ENCODE measurements around the gene ADGRB2.

ADGRB2 gene

DNA sequence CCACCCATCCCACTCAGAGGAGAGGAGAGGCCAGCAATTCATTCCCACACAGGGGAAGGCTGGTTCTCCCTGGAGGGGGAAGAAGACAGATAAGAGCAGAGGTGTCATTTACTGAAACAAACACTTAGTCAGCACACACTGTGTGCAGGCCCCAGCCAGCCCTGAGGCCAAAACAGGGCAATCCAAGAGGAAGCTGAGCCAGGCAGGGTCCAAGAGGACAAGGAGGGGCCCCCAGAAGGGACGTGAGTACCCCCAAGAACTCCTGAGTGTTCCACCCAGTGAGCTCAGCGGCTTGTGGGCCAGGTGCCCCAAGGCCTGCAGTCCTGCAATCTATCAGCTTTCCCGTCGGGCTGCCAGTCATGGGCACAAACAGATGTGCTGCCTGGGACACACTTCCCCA, 15.8 kb downstream of the ADGRB2 start:
- DNase-seq, result no peak

DNA sequence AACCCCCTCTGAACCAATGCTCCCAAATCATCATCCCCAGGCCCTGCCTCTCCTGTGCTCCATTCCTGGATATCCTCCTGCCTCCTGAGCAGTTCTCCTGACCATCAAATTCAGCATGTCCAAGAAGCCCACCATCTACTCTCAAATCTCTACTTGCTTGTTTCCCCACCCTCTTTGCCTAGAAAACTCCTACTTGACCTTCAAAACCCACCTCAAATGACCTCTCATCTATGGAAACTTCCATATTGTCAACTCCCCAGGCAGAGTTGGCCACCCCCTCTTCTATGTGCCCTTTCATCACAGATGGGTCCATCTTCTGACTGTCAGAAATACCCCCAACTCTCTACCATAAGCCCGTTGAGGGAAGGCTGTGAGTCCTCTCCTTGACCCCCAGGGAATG, 16.8 kb downstream of the ADGRB2 start:
- DNase-seq, result no peak

DNA sequence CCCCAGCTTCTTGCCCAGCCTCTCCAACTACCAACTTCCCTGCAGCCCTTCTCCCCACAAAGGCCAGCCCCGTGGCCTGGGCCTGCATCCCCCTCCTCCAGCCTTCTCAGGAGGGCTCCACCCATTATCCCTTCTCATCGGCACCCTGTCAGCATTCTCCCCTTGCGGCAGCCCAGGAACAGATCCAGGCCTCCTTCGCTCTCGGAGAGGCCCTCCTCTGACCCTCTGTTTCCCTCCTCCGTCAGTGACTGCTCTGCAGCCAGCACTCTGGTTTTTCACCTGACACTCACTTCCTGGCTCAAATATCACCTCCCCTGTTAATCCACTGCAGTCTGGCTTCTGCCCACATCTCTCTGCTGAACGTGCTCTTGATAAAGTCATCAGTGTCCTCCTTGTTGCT, 17.5 kb downstream of the ADGRB2 start:
- no peak for DNase-seq

DNA sequence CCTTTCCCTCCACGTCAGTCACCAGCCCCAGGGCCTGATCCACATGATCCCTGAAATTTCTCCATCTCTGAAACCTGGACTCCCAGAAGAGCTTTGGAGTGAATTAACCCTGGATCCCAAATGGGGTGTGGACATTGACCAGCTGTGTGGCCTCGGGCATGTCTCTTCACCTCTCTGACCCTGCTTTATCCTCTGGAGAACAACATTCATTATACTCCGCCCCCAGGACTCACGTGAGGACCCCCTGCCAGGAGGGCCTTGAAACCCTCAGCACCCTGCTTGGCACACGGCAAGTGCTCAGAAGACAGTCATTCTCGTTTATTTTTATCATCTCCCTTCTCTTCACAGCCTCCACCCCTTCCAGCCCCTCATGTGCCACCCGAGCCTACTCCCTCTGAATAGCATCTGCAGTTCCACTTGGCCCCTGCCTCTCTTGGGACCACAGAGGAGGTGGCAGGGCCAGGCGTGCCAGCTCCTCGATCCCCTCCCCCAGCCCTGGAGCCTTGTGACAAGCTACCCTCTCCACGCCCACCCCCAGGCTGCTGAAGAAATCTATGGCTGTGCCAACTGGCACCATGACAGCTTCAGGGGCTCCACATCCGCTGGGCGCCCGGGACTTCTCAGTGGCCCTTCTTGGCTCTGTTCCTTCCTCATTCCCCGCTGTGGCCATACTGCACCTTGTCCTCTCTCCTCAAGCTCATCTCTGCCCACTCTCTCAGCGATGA, 18.0 kb downstream of the ADGRB2 start:
- no peak for DNase-seq

DNA sequence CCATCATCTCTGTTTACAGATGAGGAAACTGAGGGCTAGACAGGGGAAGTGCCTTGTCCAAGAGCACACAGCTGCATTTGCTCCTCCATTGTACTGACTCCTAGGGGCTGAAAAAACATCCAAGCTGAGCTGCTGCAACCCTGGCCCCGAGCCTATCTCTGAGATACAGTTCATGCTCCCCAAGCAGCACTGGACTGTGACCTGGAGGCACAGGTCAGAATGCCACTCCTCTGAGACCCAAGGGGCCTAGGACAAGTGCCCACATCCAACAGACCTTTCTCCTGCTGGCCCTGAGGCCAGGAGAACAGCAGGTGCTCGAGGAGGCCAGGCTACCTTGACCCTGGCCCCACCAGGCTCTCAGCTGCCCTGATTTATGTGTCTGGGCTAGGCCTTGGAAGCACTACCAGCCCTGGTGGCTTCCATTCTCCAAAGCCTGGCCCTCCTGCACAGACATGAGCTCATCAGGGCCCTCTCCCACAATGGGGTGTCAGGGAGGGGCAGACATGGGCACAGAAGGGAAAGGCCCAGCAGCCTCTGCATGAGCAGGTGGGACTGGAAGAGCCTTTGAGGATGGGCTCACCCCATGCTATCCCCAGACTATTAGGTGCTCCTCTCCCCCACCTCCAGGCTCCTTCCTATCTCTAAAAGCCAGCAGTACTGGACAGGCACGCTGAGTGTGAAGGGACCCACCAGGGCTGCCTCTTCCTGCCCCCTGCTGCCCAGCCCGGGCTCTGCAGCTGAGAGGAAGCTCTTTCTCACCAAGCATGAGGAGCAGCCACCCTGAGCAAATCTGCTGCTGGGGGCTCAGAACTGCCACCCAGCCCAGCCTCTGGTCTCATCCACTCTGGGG, 18.8 kb downstream of the ADGRB2 start:
- no peak for DNase-seq

DNA sequence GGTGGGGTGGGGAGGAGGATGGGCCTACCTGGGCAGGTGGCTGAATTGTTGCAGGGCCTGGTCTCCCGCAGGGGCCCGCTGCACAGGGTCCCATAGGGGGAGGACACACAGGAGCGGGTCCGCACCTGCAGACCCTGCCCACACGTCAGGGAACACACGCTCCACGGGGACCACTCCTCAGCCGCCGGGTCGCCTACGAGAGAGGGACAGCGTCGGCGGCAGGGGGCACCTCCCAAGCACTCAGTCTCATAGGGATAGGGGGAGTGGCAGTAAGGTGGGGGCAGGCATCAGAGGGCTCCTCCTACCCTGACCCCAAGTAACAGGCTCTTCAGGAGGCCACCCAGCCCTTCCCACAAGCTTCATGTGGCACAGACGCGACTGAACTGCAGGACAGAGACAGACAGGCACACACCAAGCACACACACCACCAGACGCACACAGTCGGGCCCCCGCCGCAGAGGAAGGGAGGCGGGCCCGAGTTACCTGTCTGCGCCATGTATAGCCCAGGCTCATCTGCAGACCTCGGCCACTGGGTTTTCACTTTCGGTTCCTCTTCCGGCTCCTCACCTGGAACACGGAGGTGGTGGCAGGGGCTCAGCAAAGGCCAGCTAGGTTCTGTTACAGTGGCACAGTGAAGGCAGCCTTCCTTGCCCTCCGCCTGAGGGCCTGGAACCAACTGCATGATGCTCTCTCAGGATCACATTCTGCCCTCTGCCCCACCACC, 19.8 kb downstream of the ADGRB2 start:
- no peak for DNase-seq

DNA sequence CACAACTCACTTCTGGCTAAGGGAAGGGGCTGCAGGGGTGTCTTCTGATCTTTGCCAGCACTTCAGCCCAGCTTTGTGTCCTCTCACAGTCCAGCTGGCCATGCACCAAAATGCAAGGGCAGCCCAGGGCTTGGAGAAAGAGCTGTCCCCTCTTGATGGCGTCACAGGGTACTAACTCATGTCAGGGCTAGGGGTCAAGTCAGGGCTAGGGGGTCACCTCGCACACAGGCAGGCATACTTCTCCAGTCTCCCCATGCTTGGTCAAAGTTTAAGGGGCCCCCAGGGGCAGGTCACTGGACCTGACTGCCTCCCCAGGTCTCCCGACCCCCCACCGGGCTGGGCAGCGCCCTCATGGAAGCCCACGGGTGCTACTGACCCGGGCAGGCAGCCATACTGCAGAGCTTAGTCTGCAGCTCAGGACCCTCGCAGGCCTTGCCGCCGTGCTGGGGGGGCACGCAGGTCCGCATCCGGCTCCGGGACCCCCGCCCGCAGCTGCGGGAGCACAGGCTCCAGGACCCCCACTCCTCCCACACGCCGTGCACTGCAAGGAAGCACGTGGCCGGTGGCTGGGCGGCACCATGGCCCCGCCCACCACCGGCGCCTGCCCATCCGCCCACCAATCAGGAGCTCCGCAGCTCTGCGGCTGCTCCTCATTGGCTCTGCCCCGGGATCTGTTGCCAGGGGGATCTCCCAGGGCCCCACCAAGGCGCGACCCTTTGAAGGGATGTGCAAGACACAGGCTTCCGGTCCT, 21.5 kb downstream of the ADGRB2 start:
- DNase-seq, result no peak

DNA sequence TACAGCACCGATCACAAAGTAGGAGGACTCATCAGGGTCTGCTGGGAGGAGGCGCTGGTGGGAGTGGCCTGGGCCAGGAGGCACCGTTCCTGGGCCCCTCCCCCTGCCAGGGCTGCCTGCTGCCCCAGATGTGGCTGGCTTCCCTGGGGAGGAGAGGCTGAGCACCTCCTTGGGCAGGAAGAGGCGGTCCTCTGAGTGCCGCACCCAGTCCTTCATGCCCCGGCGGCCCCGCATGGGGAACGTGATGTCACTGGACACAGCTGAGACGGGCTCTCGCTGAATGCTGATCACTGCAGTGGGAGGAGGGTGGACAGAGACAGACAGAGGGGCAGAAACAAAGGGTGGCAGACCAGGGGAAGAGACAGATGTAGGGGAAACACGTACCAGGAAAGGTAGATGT, 24.8 kb downstream of the ADGRB2 start:
- no peak for DNase-seq

DNA sequence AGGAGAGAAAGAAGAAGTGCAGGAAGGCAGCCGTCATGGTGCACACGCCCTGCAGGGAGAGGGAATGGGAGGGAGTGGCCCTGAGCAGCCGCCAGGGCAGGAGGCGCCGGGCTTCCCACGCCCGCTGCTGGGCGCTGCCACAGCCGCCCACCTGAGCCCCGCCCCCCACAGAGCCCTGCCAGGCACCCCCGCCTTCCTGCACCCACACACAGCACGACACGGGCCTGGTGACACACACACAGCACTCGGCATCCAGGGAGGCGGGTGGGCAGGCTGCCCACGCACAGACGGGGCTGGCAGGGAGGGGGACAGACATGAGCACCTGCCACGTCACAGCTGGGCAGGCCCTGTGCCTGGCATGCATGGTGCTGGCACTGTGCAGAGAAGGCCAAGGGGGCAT, 27.5 kb downstream of the ADGRB2 start:
- no peak for DNase-seq

DNA sequence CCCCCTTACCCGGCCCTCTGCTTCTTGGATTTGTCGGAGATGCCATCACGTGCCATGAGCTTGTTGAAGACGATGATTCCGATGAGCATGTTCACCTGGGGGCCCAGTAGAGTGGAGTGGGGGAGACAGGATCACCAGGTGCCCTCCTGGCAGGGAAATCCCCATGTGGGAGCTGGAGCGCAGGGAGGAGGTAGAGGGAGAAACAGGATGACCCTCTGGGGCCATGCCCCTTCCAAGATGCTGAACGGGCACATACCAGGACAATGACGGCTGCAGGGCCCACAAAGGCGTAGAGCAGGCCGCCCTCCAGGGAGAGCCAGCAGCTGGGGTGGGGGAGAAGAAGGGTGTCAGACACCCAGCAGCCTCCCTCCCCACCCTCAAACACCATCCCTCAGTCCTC, 28.6 kb downstream of the ADGRB2 start:
- DNase-seq, result no peak

DNA sequence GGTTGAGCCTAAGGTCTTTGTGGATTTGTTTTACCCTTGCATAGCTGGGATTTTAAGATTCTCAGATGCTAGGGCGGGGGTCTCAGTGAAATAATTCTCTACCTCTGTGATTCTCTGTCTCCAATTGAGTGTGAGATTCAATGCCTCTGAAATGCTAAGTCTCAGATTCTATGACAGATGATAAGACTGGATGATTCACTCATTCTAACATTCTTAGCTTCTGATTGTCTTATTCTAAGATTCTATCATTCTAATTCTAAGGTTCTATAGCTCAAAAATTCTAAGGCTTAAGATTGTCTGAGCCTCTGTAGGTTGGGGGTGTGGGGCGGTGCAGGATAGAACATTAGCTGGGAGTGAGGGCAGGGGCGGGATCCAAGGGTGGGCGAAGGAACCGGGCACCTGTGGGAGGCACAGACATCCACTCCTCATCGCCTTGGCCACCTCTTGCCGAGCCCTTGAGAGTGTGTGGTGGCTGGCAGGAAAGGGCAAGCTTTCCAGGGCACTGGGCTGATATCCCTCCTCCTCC, 29.5 kb downstream of the ADGRB2 start:
- no peak for DNase-seq

DNA sequence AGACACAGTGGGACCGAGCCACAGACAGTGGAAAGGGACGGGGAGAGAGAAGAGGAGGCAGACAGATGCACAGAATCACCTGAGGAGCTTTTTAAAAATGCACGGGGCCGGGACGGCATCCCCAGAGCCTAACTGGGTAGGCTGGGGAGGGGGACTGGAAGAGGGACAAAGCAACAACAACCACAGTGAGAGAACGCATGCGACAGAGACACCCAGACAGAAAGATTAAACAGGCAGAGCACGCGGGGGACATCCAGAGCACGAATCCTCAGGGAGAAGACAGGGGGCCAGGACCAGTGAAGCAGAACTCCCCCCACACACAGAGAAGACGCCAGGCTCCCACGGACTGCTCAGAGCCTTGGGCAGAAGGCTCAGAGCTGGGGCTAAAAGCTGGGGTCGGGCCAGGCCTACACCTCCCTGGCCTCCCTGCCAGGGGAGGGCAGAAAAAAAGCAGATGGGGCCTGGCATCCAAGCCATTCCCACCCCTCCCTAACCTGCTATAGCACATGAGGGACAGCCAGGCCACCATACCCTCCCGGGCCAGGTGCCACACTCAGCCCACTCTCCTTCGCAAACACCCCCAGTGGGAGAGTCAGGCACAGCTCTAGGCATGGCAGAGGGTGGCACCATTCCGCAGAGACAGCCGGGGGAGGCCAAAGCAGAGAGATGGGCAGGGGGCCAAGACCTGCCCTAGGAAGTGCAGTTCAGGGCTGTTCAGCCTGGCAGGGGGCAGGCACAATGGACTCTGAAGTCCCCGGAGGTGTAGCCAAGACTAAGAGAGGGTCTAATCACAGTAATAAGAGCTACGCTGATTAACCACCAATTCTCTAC, 30.5 kb downstream of the ADGRB2 start:
- DNase-seq, result no peak

DNA sequence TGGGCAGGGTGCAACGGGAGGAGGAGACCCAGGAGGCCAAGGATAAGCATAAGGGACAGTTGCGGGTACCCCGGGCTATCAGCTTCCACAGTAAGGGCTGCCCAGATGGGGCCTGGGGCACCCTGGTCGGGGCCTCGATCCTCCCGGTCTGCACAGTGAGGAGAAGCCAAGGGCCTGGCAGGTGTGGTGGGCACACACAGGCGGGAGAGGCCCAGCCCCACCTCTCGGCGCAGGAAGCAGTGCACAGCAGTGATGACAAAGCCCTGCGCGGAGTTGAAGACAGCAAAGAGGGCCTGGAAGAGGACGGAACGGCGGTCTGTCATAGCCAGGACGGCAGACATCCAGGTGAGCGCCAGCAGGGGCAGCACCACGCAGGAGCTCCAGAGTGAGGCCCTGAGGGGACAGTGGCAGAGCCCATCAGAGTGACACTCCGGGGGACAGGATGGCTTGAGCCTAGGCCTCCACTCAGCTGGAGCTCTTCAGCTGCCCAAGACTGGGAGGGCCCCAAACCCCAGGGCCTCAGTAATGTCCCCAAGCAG, 31.3 kb downstream of the ADGRB2 start:
- DNase-seq, result no peak

DNA sequence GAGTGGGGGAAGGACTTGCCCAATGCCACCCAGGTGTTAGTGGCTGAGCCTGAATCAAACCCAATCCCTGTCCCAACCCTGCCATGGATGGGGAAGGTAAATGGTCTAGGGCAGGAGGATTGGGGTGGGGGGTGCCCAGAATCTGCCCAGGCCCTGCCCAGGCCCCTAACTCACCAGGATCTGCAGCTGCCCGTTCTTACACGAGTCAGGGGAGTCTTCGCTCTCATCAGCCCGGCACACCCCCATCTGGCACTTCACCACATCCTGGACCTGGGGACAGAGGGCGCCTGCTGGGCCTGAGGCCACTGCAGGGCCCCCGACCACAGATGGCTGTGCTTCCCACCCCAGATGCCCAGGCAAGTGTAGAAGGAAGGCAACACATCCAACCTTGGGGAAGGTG, 31.8 kb downstream of the ADGRB2 start:
- no peak for DNase-seq

DNA sequence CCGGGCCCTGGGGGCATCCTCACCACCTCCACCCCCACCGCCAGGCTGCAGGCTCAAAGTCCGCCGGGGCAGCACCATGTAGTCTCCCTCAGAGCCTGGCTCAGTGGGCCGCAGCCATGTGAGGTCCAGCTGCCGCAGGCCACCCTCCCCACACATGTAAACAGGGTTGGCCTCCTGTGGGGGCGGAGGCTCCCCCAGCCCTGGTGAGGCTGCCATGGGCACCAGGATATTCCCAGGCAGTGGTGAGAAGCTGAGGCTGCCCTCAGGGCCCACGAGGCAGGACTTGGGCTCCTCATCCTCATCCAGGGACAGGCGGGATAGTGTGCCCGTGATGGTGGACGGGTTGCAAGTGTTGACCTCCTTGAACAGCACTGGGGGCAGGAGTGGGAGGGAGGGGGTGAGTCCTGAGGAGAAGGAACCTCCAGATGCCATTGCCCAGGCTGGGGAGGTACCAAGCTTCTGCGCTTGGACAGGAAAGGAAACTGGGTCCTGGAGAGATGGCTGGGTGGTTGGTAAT, 33.0 kb downstream of the ADGRB2 start:
- DNase-seq, result no peak

DNA sequence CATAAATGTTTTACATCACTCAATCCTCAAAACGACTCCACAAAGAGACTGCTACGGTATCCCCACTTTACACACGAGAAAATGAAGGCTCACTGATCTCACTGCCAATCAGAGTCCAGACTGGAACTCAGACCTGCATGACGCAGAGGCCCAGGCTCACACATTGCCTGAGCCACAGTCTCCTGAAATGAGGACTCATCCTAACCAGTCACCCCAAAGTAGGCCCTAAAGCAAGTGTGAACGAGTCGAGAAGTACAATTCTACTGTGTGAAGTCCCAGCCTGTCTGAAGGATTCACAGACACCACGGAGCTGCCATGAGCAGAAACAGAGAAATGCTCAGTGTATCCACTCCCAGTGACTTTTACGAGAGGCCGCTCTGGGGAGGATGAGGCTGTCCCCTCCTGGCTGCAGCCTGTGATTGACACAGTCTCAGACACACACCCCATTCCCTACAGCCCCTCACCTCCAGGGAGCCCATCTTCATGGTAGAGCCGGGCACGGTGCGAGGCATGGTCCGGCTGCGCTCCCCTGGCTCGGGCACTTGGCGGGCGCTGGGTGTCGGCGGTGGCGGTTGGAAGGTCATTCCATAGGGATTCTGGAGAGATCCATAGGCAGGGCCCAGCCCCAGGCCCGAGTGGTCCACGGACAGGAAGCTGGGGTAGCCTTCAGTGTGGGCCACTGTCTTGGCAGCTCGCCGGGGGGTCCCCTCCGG, 33.6 kb downstream of the ADGRB2 start:
- no peak for DNase-seq

DNA sequence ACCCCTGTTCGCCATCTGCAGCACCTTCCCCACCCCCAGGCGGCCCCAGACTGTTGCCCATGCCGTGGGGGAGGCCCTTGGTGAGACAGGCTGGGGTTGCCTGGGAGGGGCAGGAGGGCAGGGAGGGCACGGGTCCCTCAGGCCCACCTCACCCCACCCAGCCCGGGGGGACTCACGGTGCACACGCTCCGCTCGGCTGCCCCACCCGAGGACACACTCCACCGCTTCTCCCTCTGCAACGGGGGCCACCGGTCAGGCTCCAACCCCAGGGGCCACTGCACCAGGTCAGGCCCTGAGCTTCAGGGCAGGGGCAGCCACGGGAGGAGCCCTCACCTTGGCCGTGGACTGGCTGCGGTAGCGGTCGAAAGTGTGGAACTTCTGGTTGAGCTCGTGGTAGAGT, 36.3 kb downstream of the ADGRB2 start:
- DNase-seq, result no peak

DNA sequence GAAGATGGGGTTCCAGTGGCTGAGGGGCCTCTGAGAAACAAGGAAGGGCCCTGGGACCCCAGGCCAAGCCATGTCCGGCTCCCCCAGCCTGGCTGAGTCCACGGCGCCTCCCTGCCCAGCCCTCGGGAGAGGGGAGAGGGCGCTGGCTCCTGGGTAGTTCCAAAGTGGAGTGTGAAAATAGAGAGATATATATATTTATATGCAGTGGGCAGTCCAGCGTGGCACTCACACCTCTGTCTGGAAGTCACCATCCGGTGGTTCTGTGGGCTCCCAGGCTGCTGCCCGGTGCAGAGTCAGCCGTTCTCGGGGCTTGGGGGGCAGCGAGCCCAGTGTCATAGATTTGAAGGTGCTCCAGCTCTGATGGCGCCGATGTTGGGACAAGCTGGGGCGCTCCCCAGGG, 36.9 kb downstream of the ADGRB2 start:
- no peak for DNase-seq

DNA sequence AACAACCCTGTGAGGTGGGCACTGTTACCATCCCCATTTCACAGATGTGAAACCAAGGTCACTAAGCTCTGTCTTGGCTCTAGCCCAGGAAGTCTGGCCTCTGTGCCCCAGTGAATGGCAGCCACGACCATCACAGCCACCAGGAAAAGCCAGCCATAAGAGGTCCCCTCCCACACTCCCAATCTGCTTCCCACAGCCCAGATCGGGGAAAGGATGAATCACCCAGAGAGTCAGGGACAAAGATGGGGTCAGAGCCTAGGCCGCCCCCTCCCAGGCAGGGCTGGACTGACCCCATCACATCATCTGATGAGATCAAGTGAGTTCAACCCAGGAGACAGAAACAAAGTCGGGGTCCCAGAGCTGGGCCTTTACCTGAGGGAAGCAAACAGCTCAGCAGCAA, 37.4 kb downstream of the ADGRB2 start:
- DNase-seq, result no peak

DNA sequence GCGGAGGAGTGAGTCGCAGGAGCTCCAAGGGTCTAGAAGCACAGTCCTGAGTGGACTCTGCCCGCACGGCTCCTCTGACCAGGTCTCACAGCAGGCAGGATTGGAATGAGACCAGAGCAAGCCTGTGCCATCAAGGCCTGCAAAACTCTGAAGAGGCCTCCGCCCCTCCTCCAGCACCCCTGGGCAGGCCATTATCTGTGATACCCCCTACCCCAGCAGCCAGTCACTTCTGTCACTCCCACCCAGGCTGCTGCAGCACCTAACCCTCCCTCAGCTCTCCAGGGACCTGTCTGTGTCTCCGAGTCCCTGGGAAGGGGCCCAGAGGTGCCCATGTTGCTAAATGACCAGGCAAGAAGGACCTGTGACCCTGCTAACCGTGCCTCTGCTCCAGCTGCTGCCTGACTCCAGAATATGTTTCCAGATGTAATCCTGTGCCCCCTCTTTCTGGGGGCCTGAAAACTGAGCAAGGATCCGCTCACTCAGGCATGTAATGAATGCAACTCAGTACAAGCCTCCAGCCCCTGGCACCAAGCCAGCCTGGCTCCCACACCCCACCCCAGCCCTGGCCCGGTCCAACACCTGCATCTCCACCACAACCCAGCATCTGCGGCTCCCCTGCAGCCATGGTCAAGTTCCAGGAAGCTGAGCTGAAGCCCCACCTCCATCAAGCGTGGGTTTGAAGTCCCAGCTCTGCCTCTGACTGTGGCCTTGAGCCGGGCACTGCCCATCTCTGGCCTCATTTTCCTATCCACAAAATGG, 38.2 kb downstream of the ADGRB2 start:
- DNase-seq, result no peak

Measured in GOT3 (cell line).